Measurements from ENCODE around the gene NFAM1.

The NFAM1 gene

DNA sequence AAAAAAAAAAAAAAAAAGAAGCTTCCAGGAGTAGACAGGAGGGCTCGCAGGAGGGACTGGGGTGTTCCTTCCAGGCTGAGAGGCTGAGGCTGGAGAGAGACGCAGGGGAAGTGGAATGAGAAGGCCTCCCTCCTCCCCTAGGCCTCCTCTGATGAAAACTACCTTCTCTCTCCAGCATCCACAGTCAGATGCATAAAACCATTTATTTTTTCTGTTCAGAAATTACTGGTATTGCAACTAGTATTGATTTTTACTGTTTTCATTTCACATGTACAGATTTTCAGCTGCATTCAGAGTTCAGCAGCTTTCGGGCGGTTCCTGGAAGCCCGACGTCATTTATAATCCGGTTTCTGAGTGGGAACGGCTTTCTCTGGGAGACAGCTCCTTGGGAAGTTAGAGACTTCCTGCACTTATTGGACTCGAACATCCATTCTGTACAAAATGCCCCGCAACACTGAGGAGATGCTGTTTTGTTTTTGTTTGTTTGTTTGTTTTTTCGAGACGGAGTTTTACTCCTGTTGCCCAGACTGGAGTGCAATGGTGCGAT lies 6.9 kb upstream of the NFAM1 start:
- DNase-seq = no peak

- no peak for DNase-seq
Measured at GRCh38 chr22:42438293-42438650, 6.1 kb upstream of the NFAM1 start.

DNA sequence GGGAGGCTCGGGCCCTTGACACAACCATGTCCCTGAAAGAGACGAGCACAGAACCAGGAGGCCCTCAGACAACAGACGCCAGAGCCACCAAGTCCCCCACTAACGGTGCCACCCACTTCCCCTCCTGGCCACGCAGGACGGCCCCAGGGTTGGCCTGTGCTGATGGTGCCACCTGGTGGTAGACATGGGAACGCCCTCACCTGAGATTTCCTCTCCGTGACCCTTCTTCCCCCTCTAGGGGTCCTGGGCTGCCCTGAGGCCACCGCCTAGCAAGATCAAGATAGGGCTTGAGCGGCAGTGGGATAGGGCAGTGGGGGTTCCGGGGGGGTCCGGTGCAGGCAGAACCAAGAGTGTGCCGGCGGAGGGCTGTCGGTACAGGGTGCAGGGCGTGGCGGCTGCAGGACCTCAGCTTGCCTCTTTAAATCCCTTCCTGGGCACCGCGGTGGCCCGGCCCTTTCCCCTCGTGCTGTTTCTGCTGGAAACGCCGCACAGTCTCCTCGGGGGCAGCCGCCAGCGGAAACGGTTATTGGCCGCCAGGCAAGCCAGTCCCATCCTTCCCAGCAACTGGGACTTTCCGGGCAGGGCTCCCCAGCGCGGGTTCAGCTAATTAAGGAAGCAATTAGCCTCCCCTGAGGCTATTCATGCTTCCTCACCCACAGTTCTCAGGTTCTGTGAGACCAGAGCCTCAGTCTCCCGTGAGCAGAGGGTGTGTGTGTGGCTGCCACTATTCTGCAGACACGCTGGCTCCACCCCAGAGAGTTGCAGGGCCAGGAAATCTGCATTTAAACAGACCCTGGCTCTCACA lies 5.5 kb upstream of the NFAM1 start:
- DNase-seq = peak; percentile 62

GRCh38 chr22:42436404-42436803 lies 4.2 kb upstream of the NFAM1 start:
- DNase-seq = peak; percentile 67

DNA sequence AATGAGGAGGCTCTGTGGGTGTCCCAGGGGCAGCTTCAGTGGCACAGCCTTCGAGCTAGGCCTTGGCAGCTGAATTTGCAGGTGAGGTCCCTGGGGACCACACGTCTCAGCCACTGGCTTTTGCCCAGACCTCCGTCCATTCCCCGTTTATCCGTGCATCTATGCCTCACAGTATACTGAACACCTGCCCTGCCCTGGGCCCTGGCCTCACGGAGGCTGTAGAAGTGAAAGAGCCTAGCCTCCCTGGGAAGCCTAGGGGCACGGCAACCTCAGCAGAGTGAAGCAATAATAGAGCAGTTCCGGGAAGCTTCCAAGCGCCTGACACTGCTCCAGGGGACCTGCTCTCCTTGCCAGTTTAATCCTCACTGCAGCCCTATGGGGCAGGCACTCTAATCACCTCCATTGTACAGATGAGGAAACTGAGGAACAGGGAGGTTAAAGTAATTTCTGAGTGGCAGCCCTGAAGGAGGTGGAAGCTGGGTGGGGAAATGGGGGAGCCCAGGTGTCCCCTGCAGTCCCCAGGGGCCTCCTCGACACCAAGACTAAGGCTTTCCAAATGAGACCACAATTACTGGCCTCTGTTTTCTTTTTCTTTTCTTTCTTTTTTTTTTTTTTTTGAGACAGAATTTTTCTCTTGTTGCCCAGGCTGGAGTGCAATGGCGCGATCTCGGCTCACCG lies 2.7 kb upstream of the NFAM1 start:
- no peak for DNase-seq

GRCh38 chr22:42433754-42434682 lies 1.8 kb upstream of the NFAM1 start:
- DNase-seq = peak; percentile 89

GRCh38 chr22:42432818-42433217 lies 615 bp upstream of the NFAM1 start:
- DNase-seq = no peak

- no peak for DNase-seq
Measured at GRCh38 chr22:42431401-42432019, 693 bp downstream of the NFAM1 start.

DNA sequence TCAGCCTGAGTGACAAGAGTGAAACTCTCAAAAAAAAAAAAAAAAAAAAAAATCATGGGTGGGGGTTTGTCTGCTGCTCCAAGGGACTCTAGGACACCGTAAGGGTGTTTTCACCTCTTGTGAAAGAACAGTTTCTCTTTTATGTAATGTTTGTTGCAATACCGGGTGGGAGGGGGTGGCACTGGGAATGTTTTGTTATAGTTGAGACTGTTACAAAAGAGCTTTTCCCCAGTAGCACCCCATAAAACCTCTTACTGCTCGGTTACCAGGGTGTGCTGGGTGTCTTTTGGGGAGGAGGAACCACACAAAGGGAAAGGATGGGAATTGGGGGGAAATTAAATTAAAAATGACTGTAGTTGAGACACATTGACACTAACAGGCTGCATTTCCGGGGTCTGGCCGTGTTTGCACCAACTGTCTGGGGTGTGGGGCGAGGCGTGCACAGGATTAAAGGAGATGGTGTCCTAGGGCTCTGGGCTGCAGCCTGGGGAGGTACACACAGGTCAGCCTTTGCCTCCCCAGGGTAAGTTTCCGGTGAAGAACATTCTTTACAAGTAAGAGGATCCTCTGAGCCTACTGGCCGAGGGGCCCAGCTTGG lies 1.6 kb downstream of the NFAM1 start:
- no peak for DNase-seq

- no peak for DNase-seq
Measured at GRCh38 chr22:42428760-42429159, 3.4 kb downstream of the NFAM1 start.

GRCh38 chr22:42428025-42428424 lies 4.2 kb downstream of the NFAM1 start:
- no peak for DNase-seq

DNA sequence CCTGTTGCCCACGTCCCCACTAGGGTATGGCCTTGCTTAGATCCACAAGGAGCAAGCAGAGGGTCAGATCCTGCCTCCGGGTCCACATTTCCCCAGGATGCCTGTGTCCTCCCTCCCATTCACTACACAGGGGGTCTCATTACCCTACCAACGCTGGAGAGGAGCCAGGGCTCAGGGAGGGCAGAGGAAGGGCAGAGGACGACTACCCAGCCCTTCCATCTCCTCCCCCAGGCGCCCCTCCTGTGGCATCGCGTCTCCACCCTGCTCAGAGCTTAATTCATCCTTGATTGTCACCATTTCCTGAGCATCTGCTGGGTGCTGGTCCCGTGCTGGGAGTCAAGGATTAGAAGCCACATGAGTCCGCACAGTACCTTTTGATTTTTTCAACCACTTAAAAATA lies 5.0 kb downstream of the NFAM1 start:
- DNase-seq = no peak

DNA sequence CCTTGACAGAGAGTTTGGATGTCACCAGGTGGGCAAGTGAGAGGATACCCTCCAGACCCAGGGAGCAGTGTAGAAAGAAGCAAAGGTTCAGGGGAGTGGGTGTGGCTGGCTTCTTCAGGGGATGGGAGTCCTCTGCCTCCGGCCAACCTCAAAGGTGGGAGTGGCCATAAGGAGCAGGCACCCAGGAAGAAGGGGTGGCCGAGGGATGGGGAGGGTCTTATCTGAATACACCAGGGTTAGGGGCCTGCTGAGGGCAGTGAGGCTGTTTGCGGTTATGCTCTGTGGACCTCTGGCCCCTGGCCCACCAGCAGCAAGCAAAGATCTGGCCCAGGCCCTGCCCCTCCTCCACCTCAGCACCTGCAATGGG lies 6.2 kb downstream of the NFAM1 start:
- no peak for DNase-seq

DNA sequence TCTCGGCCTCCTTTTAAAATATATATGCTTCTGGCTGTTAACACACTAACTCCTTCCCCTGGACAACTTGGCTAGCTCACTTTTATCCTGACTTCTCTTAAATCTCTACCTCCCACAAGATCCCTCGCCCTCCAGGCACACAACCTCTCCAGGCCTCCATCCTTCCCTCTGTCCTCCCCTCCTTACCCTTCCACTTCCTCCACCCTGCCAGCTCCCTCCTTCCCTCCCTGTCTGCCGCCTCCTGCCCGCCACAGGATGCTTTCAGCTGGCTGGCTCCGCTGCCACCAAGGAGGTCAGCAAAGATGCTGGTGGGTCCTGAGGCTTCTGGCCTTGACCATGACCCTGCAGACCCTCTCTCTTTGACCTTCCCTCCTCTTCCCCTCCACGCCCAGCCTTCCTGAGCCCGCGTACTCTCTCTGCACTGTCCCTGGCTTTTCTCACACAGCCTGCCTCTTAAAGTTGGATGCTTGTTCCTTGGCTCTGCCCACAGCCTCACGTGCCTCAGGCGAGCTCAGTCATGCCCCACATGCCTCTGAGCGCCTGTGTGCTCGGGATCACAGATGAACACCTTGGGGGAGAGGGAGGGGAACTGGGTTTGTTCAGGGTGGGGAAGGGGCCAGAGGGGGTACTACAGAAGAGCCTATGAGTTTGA lies 6.7 kb downstream of the NFAM1 start:
- DNase-seq = peak; percentile 63

DNA sequence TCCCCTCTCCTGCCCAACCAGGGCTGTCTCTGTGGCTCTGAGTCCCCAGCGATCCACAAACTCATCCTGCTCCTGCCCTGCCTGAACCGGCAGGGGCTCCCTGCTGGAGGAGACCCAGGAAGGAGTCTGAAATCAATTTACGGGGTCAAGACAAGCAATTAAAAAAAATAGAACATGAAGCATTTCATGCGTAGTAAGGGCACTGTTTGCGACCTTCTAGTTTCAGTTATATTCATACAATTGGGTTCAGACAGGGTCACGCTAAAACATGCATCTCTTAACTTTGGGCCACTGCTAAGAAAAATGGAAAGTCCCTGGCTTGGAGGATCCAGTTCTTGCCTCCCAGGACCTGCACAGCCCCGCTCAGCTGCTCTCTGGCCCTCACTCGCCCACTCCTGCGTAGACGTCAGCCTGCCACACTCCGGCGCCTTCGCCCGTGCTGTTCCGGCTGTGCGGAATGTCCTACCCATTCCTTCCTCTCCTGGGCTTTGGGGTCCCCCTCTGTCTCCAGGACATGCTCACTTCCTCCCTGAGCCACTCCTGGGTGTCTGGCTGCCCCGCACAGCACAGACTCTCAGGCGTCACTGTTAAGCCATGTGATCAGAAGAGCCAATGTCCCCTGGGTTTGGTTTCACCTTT lies 12.8 kb downstream of the NFAM1 start:
- DNase-seq = no peak

- peak; percentile 77 for DNase-seq
Measured at GRCh38 chr22:42418811-42419242, 13.4 kb downstream of the NFAM1 start.

DNA sequence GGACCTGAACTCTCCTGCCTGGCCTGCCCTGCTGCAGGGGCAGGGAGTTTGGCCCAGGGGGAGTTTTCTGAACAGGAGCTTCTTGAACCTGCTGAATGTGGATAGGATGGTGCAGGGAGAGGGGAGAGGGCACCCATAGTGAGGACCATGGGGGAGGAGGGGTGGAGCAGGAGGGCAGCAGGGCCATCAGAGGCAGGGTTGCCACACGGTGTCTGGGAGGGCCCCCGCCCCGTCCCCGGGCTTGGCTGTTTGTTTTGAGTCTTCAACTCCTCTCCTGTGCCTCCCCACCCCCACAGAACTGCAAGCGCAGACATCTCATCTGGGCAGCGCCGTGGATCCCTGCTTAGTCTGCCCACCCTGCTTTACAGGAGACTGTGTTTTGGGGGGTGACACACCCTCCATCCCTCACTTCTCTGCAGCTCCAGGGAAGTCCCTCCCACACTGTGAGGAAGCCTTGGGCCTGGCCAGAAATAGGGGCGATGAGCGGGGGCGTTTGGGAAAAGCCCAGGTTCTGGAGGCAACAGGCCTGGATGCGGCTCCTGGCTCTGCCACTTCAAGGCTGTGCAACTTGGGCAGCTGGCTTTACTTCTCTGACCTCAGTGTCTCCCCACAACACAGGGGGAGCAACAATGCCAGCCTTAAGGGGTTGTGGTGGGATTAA lies 14.4 kb downstream of the NFAM1 start:
- DNase-seq = no peak

GRCh38 chr22:42416671-42417230 lies 15.5 kb downstream of the NFAM1 start:
- no peak for DNase-seq

DNA sequence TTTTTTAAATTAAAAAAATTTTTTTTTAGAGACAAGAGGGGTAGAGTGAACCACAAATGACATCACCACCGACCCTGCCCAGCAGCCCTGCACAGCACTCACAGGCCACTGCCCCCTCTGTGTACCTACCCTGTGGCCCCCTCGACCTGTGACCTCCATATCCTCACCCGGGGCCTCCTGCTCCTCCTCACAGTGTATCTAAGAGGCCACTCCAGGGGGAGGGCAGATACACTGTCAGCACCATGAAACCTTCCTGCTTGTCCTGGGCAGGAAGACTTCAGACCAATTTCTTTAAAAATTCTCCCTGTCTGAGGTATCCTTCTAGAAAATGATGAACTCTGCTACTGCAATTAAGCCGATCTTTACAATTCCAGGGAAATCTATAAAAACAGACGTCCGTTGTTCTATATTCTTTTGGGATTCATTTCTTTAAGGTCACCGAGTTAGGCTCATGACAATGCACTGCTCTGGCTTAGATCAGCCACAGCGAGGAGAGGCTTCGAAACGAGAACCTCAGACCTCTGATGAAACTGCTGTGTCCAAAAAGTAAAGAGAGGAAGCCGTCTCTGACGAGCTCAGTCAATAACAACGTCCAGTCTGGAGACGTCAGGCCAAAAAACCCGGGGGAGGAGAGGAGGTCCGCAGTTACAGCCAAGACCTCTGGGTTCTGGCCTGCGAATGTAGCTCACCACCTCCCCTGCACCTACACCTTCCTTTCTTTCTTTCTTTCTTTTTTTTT lies 17.5 kb downstream of the NFAM1 start:
- no peak for DNase-seq

DNA sequence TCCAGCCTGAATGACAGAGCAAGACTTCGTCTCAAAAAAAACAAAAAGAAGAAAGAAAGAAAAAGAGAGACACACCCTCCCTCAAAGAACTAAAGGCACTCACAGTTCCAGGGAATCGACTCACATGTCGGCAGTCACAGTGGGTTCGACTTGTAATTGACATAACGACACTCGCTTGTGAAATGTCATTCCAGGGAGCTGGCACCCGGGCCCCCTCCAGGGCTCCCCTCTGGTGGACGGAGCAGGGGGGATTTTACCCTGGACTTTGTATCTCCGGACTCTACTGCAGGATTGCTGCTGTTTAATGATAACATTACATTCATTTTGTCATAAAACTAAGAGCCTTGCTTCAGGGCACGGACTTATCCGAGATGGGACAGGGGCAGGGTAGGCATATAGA lies 18.2 kb downstream of the NFAM1 start:
- no peak for DNase-seq

All from NCI-H1105 treated with DMSO at 0.1 percent for 48 hours (cell line).